ENCODE data around the gene ADCY1. TPM values are rescaled to one million over a fixed set of nuclear protein-coding genes. Genes with fewer than 3 reads are reported as not detected.

Gene ADCY1
- total RNA-seq, 1 donor from 2014 or later = 2.4 TPM

GRCh38 chr7:45701701-45702510 is 127.7 kb downstream of the ADCY1 start:
- Histone ChIP-seq H3K4me1 (peaks cover 6% of the 10 kb centered on the region), H3K27me3 (ENCODE audit: low read depth) (no peaks in the 10 kb centered on the region), H3K4me3 (no peak overlapping the region), H3K36me3 (no peaks in the 10 kb centered on the region), H3K9me3 (no peaks in the 10 kb centered on the region), H3K27ac (no peak overlapping the region)
- ATAC-seq = no peak
- no peak for TF ChIP-seq CTCF (IDR thresholded peaks at IDR 0.05)
- intact Hi-C loops (cut with DNase I) = no loop called here
- DNase-seq = no peak

- Histone ChIP-seq H3K27ac (no peak overlapping the region), H3K36me3 (no peaks in the 10 kb centered on the region), H3K9me3 (no peaks in the 10 kb centered on the region), H3K4me1 (peaks cover 6% of the 10 kb centered on the region), H3K27me3 (ENCODE audit: low read depth) (no peaks in the 10 kb centered on the region), H3K4me3 (no peak overlapping the region)
- DNase-seq = no peak
- no peak for TF ChIP-seq CTCF (IDR thresholded peaks at IDR 0.05)
- ATAC-seq = no peak
- intact Hi-C loops (cut with DNase I) = no loop called here
Observed at GRCh38 chr7:45702751-45703150, 128.6 kb downstream of the ADCY1 start.

- H3K36me3 ChIP-seq = no peaks in the 10 kb centered on the region
- H3K4me3 ChIP-seq = no peak overlapping the region
- DNase-seq (no peak), ATAC-seq (no peak)
- no peak overlapping the region for H3K27ac ChIP-seq
- TF ChIP-seq CTCF (IDR thresholded peaks at IDR 0.05) = no peak
- H3K4me1 ChIP-seq = peaks cover 6% of the 10 kb centered on the region
- no peaks in the 10 kb centered on the region for H3K27me3 ChIP-seq (ENCODE audit: low read depth)
- H3K9me3 ChIP-seq = no peaks in the 10 kb centered on the region
- intact Hi-C loops (cut with DNase I) = no loop called here
Observed at GRCh38 chr7:45703373-45703821, 129.2 kb downstream of the ADCY1 start.

GRCh38 chr7:45703911-45704682 is 129.9 kb downstream of the ADCY1 start:
- Histone ChIP-seq H3K27ac (no peak overlapping the region), H3K36me3 (no peaks in the 10 kb centered on the region), H3K4me1 (peaks cover 6% of the 10 kb centered on the region), H3K4me3 (no peak overlapping the region), H3K27me3 (ENCODE audit: low read depth) (no peaks in the 10 kb centered on the region), H3K9me3 (no peaks in the 10 kb centered on the region)
- DNase-seq (no peak), ATAC-seq (no peak)
- intact Hi-C loops (cut with DNase I) = no loop called here
- TF ChIP-seq CTCF (IDR thresholded peaks at IDR 0.05) = no peak

- no peaks in the 10 kb centered on the region for H3K9me3 ChIP-seq
- no peaks in the 10 kb centered on the region for H3K27me3 ChIP-seq (ENCODE audit: low read depth)
- no peak for TF ChIP-seq CTCF (IDR thresholded peaks at IDR 0.05)
- ATAC-seq (no peak), DNase-seq (no peak)
- intact Hi-C loops (cut with DNase I) = no loop called here
- H3K4me1 ChIP-seq = peaks cover 4% of the 10 kb centered on the region
- no peaks in the 10 kb centered on the region for H3K36me3 ChIP-seq
- H3K4me3 ChIP-seq = no peak overlapping the region
- no peak overlapping the region for H3K27ac ChIP-seq
Observed at GRCh38 chr7:45704683-45705016, 130.5 kb downstream of the ADCY1 start.
